ENCODE data around the gene SH3RF1. TPM values are rescaled to one million over a fixed set of nuclear protein-coding genes. Genes with fewer than 3 reads are reported as not detected.

The SH3RF1 gene
- total RNA-seq, 6 experiments from 2014 or later, result 54.5 to 67.1 (median 57.1) TPM

DNA sequence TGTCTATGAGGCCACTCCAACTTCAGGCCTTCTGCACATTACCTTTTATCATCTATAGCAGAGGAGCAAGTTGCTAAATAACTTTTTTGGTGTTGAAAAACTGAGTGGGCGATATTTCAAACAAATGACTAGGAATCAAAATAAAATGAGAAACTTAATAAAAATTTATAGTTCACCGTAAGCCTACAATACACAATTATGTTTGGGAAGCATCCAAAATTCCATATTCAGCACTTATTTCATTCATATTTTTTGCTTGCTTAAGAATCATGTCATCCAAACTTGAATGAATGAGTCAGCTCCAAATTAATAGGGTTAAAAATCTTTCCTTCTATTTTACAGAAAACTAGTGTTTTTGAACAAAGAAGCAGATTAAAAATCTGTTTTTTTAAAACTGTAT is 119.1 kb downstream of the SH3RF1 start:
- no peaks in the 10 kb centered on the region for H3K9me3 Mint-ChIP-seq
- H3K36me3 Mint-ChIP-seq (ENCODE audit: low read depth), result peaks cover 72% of the 10 kb centered on the region
- H3K27me3 Mint-ChIP-seq (ENCODE audit: insufficient read depth), result no peaks in the 10 kb centered on the region
- H3K4me1 Mint-ChIP-seq (ENCODE audit: low read depth), result peaks cover 93% of the 10 kb centered on the region
- peak overlapping the region; percentile 71 for H3K27ac Mint-ChIP-seq
- TF ChIP-seq CTCF (IDR thresholded peaks at IDR 0.05), result no peak
- H3K4me3 Mint-ChIP-seq, result no peak overlapping the region
- no peak for DNase-seq

DNA sequence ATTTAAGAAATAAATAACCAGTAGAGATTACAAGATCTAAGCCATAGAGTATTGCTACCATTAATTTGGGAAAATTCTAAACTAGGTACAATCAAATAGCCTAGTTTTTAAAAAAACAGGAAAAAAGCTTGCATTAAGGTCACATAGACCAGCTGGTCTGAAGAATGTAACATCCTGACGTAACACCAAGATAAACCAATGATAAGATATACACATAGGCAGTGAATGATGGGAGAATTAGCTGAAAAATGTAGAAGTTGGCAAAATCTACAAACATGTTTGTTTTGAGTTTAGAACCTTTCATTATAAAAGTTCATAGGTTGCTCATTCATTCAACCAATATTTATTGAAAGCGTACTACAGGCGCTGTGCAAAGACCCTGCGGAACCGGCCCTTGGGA is 120.0 kb downstream of the SH3RF1 start:
- DNase-seq, result no peak
- no peak for TF ChIP-seq CTCF (IDR thresholded peaks at IDR 0.05)
- H3K36me3 Mint-ChIP-seq (ENCODE audit: low read depth), result peaks cover 64% of the 10 kb centered on the region
- no peaks in the 10 kb centered on the region for H3K9me3 Mint-ChIP-seq
- peaks cover 90% of the 10 kb centered on the region for H3K4me1 Mint-ChIP-seq (ENCODE audit: low read depth)
- H3K27ac Mint-ChIP-seq, result peak overlapping the region; percentile 71
- H3K4me3 Mint-ChIP-seq, result no peak overlapping the region
- no peaks in the 10 kb centered on the region for H3K27me3 Mint-ChIP-seq (ENCODE audit: insufficient read depth)

- Mint-ChIP-seq H3K36me3 (ENCODE audit: low read depth) (peaks cover 58% of the 10 kb centered on the region), H3K27ac (no peak overlapping the region), H3K4me1 (ENCODE audit: low read depth) (peaks cover 82% of the 10 kb centered on the region), H3K4me3 (no peak overlapping the region), H3K27me3 (ENCODE audit: insufficient read depth) (no peaks in the 10 kb centered on the region), H3K9me3 (no peaks in the 10 kb centered on the region)
- TF ChIP-seq CTCF (IDR thresholded peaks at IDR 0.05), result no peak
- DNase-seq, result no peak
Measured at GRCh38 chr4:169148885-169149284, 121.9 kb downstream of the SH3RF1 start.

- H3K36me3 Mint-ChIP-seq (ENCODE audit: low read depth), result peaks cover 62% of the 10 kb centered on the region
- no peaks in the 10 kb centered on the region for H3K27me3 Mint-ChIP-seq (ENCODE audit: insufficient read depth)
- H3K4me3 Mint-ChIP-seq, result no peak overlapping the region
- TF ChIP-seq CTCF (IDR thresholded peaks at IDR 0.05), result no peak
- peak; percentile 28 for DNase-seq
- H3K27ac Mint-ChIP-seq, result no peak overlapping the region
- H3K4me1 Mint-ChIP-seq (ENCODE audit: low read depth), result peaks cover 86% of the 10 kb centered on the region
- no peaks in the 10 kb centered on the region for H3K9me3 Mint-ChIP-seq
Measured at GRCh38 chr4:169147191-169147590, 123.6 kb downstream of the SH3RF1 start.

DNA sequence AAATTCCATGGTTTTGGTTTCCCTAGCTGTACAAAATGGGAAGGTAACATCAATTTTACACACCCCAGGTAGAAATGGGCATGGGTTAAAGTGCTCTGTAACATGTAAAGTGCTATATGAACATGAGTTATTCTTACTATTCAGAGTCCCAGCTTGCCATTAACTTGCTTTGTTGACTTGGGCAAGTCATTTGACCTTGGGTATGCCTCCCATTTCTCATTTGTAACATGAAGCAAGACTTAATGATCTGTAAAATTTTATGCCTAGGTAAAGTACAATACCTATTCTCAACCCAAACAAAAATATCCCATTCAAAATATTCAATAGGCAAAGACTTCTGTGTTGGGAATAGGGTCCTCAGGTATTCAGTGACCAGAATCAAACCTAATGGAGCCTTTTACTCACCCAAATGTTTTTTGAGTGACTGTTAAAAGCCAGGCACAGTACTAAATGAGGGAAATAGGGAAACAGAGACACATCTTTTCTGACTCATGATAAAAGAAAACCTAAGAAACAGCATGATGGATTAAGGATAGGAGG is 126.6 kb downstream of the SH3RF1 start:
- no peaks in the 10 kb centered on the region for H3K9me3 Mint-ChIP-seq
- no peak overlapping the region for H3K4me3 Mint-ChIP-seq
- no peak for DNase-seq
- TF ChIP-seq CTCF (IDR thresholded peaks at IDR 0.05), result no peak
- H3K27me3 Mint-ChIP-seq (ENCODE audit: insufficient read depth), result peaks cover 3% of the 10 kb centered on the region; the same call in 1 of the 2 replicates
- H3K27ac Mint-ChIP-seq, result peak overlapping the region; percentile 16; the same call in 1 of the 2 replicates
- H3K36me3 Mint-ChIP-seq (ENCODE audit: low read depth), result peaks cover 42% of the 10 kb centered on the region
- peaks cover 60% of the 10 kb centered on the region for H3K4me1 Mint-ChIP-seq (ENCODE audit: low read depth)

Data from HFFc6 (cell line).